HG03520 (cell line): ENCODE data around the gene IVNS1ABP.

Experiments used
- ATAC-seq: cut with Tn5 transposase; IDR thresholded peaks from one replicate; pipeline ENCODE4 v1.9.1; 2021; ENCODE audit warnings: mild to moderate bottlenecking, moderate library complexity; ENCODE audit not compliant: unreplicated experiment

The IVNS1ABP gene

GRCh38 chr1:185317034-185317885 lies at the start of gene IVNS1ABP:
IVNS1ABP (minus strand) TSS chr1:185317243; CDS start chr1:185309493, 7,750 bp downstream.
- peak; percentile 67 for ATAC-seq

GRCh38 chr1:185365951-185366350 lies 48.9 kb upstream of the IVNS1ABP start:
- ATAC-seq: no peak

GRCh38 chr1:185364528-185364927 lies 47.5 kb upstream of the IVNS1ABP start:
- peak; percentile 39 for ATAC-seq

- ATAC-seq: no peak
These were observed 46.2 kb upstream of the IVNS1ABP start for GRCh38 chr1:185363205-185363604.

GRCh38 chr1:185360714-185361113 lies 43.7 kb upstream of the IVNS1ABP start:
- no peak for ATAC-seq

- no peak for ATAC-seq
These were observed 41.9 kb upstream of the IVNS1ABP start for GRCh38 chr1:185358957-185359356.

GRCh38 chr1:185355947-185356346 lies 38.9 kb upstream of the IVNS1ABP start:
- no peak for ATAC-seq

GRCh38 chr1:185353124-185353523 lies 36.1 kb upstream of the IVNS1ABP start:
- no peak for ATAC-seq

GRCh38 chr1:185351734-185352466 lies 34.9 kb upstream of the IVNS1ABP start:
- ATAC-seq: no peak

- ATAC-seq: no peak
These were observed 33.0 kb upstream of the IVNS1ABP start for GRCh38 chr1:185350027-185350442.

- no peak for ATAC-seq
These were observed 32.5 kb upstream of the IVNS1ABP start for GRCh38 chr1:185349556-185349955.

GRCh38 chr1:185348985-185349384 lies 31.9 kb upstream of the IVNS1ABP start:
- ATAC-seq: no peak

GRCh38 chr1:185348296-185348695 lies 31.3 kb upstream of the IVNS1ABP start:
- ATAC-seq: no peak

GRCh38 chr1:185345913-185346720 lies 29.1 kb upstream of the IVNS1ABP start:
- ATAC-seq: no peak

GRCh38 chr1:185343306-185343705 lies 26.3 kb upstream of the IVNS1ABP start:
- ATAC-seq: no peak

- ATAC-seq: no peak
These were observed 25.7 kb upstream of the IVNS1ABP start for GRCh38 chr1:185342672-185343259.

- no peak for ATAC-seq
These were observed 25.0 kb upstream of the IVNS1ABP start for GRCh38 chr1:185342017-185342416.

GRCh38 chr1:185341196-185341781 lies 24.2 kb upstream of the IVNS1ABP start:
- no peak for ATAC-seq

GRCh38 chr1:185338719-185339622 lies 21.9 kb upstream of the IVNS1ABP start:
- ATAC-seq: peak; percentile 98
